ENCODE results near the gene ZFP91. TPM values are rescaled to one million over a fixed set of nuclear protein-coding genes. Genes with fewer than 3 reads are reported as not detected.

Gene ZFP91
- total RNA-seq, 1 experiment from 2014 or later = 58.6 TPM

DNA sequence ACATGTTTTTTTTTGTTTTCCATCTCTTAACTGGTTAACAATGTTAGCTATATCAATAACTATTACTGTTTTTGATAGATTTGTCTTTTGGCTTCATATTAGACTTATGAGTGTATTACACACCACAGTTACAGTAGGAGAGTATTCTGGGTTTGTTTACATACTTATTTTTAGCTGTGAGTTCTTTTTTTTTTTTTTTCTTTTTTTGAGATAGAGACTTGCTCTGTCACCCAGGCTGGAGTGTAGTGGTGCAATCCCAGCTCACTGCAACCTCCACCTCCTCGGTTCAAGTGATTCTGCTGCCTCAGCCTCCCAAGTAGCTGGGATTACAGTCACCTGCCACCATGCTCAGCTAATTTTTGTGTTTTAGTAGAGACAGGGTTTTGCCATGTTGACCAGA lies 71.6 kb downstream of the ZFP91 start:
- Histone ChIP-seq H3K79me2 (ENCODE audit: insufficient read depth, low read length) (no peaks in the 10 kb centered on the region), H4K20me1 (ENCODE audit: insufficient read depth) (no peaks in the 10 kb centered on the region), H3K4me2 (ENCODE audit: low read length) (no peak overlapping the region), H3K4me3 (replicated peaks in 1 of 2; ENCODE audit: low read depth in 1 of 2, low read length in 2 of 2) (no peak overlapping the region), H3K9me3 (ENCODE audit: control insufficient read depth in 1 of 2, insufficient read depth in 1 of 2, low read depth in 1 of 2, low read length in 2 of 2) (no peaks in the 10 kb centered on the region), H3K9ac (ENCODE audit: low read length) (no peak overlapping the region), H3K27me3 (ENCODE audit: insufficient read depth, low read length) (no peaks in the 10 kb centered on the region), H2AFZ (ENCODE audit: low read depth, low read length, poor library complexity, severe bottlenecking) (no peak overlapping the region), H3K36me3 (ENCODE audit: control insufficient read depth in 1 of 2, insufficient read depth in 2 of 2, low read length in 2 of 2) (no peaks in the 10 kb centered on the region), H3K4me1 (ENCODE audit: control insufficient read depth in 1 of 2, insufficient read depth in 2 of 2, low read length in 2 of 2) (peaks cover 0 to 5% of the 10 kb centered on the region in 2 experiments; a peak in 3 of 4 replicates), H3K9me2 (ENCODE audit: insufficient read depth) (no peaks in the 10 kb centered on the region), H3K27ac (ENCODE audit: low read depth, low read length) (no peak overlapping the region)
- CTCF ChIA-PET = interaction anchor here (0.9 to 1.0 kb wide), 3 partner anchors 21 to 250 kb away, joined by 3 read pairs; no protein-coding TSS in a partner anchor
- DNase-seq (ENCODE audit: low read depth, low spot score) (no peak), ATAC-seq (no peak)
- no TSS peak for BruUV-seq (replicated peaks)
- no peak for TF ChIP-seq RAD21 (IDR thresholded peaks at IDR 0.05; ENCODE audit: low read depth)
- TF ChIP-seq CEBPB (IDR thresholded peaks at IDR 0.05; ENCODE audit: low read depth) = no peak
- TF ChIP-seq, protein P1, sequence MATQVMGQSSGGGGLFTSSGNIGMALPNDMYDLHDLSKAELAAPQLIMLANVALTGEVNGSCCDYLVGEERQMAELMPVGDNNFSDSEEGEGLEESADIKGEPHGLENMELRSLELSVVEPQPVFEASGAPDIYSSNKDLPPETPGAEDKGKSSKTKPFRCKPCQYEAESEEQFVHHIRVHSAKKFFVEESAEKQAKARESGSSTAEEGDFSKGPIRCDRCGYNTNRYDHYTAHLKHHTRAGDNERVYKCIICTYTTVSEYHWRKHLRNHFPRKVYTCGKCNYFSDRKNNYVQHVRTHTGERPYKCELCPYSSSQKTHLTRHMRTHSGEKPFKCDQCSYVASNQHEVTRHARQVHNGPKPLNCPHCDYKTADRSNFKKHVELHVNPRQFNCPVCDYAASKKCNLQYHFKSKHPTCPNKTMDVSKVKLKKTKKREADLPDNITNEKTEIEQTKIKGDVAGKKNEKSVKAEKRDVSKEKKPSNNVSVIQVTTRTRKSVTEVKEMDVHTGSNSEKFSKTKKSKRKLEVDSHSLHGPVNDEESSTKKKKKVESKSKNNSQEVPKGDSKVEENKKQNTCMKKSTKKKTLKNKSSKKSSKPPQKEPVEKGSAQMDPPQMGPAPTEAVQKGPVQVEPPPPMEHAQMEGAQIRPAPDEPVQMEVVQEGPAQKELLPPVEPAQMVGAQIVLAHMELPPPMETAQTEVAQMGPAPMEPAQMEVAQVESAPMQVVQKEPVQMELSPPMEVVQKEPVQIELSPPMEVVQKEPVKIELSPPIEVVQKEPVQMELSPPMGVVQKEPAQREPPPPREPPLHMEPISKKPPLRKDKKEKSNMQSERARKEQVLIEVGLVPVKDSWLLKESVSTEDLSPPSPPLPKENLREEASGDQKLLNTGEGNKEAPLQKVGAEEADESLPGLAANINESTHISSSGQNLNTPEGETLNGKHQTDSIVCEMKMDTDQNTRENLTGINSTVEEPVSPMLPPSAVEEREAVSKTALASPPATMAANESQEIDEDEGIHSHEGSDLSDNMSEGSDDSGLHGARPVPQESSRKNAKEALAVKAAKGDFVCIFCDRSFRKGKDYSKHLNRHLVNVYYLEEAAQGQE (IDR thresholded peaks at IDR 0.05; ENCODE audit: low read depth) = no peak
- TF ChIP-seq, protein P2, sequence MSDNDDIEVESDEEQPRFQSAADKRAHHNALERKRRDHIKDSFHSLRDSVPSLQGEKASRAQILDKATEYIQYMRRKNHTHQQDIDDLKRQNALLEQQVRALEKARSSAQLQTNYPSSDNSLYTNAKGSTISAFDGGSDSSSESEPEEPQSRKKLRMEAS (IDR thresholded peaks at IDR 0.05) = no peak
- TF ChIP-seq TCF7L2 (IDR thresholded peaks at IDR 0.05; ENCODE audit: borderline replicate concordance, extremely low read depth, insufficient read depth, insufficient read length) = no peak
- TF ChIP-seq, protein P3, sequence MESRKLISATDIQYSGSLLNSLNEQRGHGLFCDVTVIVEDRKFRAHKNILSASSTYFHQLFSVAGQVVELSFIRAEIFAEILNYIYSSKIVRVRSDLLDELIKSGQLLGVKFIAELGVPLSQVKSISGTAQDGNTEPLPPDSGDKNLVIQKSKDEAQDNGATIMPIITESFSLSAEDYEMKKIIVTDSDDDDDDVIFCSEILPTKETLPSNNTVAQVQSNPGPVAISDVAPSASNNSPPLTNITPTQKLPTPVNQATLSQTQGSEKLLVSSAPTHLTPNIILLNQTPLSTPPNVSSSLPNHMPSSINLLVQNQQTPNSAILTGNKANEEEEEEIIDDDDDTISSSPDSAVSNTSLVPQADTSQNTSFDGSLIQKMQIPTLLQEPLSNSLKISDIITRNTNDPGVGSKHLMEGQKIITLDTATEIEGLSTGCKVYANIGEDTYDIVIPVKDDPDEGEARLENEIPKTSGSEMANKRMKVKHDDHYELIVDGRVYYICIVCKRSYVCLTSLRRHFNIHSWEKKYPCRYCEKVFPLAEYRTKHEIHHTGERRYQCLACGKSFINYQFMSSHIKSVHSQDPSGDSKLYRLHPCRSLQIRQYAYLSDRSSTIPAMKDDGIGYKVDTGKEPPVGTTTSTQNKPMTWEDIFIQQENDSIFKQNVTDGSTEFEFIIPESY (IDR thresholded peaks at IDR 0.05; ENCODE audit: extremely low read depth, insufficient replicate concordance, low read length) = no peak
- TF ChIP-seq CBX3 (IDR thresholded peaks at IDR 0.05; ENCODE audit: low read depth) = no peak
- no peak for TF ChIP-seq ZNF274 (IDR thresholded peaks at IDR 0.05; ENCODE audit: low read depth, low read length)
- TF ChIP-seq JUND (IDR thresholded peaks at IDR 0.05) = no peak
- no peak for TF ChIP-seq POLR2A (IDR thresholded peaks at IDR 0.05; ENCODE audit: borderline replicate concordance, extremely low read depth, insufficient read depth, insufficient read length)
- TF ChIP-seq ZFX (IDR thresholded peaks at IDR 0.05) = no peak
- no peak for TF ChIP-seq EGR1 (IDR thresholded peaks at IDR 0.05; ENCODE audit: low read depth)
- TF ChIP-seq SP1 (IDR thresholded peaks at IDR 0.05; ENCODE audit: low read depth) = no peak
- TF ChIP-seq, protein P4, sequence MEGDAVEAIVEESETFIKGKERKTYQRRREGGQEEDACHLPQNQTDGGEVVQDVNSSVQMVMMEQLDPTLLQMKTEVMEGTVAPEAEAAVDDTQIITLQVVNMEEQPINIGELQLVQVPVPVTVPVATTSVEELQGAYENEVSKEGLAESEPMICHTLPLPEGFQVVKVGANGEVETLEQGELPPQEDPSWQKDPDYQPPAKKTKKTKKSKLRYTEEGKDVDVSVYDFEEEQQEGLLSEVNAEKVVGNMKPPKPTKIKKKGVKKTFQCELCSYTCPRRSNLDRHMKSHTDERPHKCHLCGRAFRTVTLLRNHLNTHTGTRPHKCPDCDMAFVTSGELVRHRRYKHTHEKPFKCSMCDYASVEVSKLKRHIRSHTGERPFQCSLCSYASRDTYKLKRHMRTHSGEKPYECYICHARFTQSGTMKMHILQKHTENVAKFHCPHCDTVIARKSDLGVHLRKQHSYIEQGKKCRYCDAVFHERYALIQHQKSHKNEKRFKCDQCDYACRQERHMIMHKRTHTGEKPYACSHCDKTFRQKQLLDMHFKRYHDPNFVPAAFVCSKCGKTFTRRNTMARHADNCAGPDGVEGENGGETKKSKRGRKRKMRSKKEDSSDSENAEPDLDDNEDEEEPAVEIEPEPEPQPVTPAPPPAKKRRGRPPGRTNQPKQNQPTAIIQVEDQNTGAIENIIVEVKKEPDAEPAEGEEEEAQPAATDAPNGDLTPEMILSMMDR (IDR thresholded peaks at IDR 0.05 in 2 of 3, conservative IDR thresholded peaks at IDR 0.05 in 1 of 3; ENCODE audit: borderline replicate concordance in 1 of 3, insufficient read depth in 1 of 3, low read depth in 2 of 3, low read length in 2 of 3) = no peak
- TF ChIP-seq EZH2 (IDR thresholded peaks at IDR 0.05) = no peak
- TF ChIP-seq FOSL1 (IDR thresholded peaks at IDR 0.05; ENCODE audit: low read depth) = no peak
- TF ChIP-seq ELF1 (IDR thresholded peaks at IDR 0.05; ENCODE audit: borderline replicate concordance, low read depth) = no peak
- no peak for TF ChIP-seq SIN3A (IDR thresholded peaks at IDR 0.05; ENCODE audit: low read depth)
- no peak for TF ChIP-seq SRF (IDR thresholded peaks at IDR 0.05; ENCODE audit: low read depth)
- intact Hi-C loops (cut with micrococcal nuclease) = loop anchor here (10.0 kb wide), 1 partner anchor 404 kb away; no protein-coding TSS in a partner anchor
- POLR2A ChIA-PET = no interaction called here
- RAD21 ChIA-PET (ENCODE audit: low non-redundant PET in 1 of 2, low total read pairs in 2 of 2, uncharacterized antibody in 2 of 2, unreplicated experiment in 2 of 2) = no interaction called here
